Activated CD4-positive, alpha-beta T cell treated with anti-CD3 and anti-CD28 coated beads, Interleukin-2, amount 10 ng/mL, durations not matched to agents 24 days and 14 days (primary cell): Measurements from ENCODE around the gene FOLR1. TPM values are rescaled to one million over a fixed set of nuclear protein-coding genes. Genes with fewer than 3 reads are reported as not detected.

Experiments
- DNase-seq: peaks from one replicate; pipeline ENCODE4 v3.0.0; 2022
- H3K27ac Mint-ChIP-seq: one replicate; pipeline ENCODE4 v1.8.0; 2022; ENCODE audit warnings: mild to moderate bottlenecking, mixed read lengths
- H3K27me3 Mint-ChIP-seq: one replicate; pipeline ENCODE4 v1.8.0; 2022; ENCODE audit warnings: mixed read lengths
- H3K36me3 Mint-ChIP-seq: one replicate; pipeline ENCODE4 v1.8.0; 2022; ENCODE audit warnings: low read depth, mild to moderate bottlenecking, mixed read lengths
- H3K4me1 Mint-ChIP-seq: one replicate; pipeline ENCODE4 v1.8.0; 2021; ENCODE audit warnings: mixed read lengths
- H3K4me3 Mint-ChIP-seq: one replicate; pipeline ENCODE4 v1.8.0; 2022; ENCODE audit warnings: mild to moderate bottlenecking, moderate library complexity, mixed read lengths
- H3K9me3 Mint-ChIP-seq: one replicate; pipeline ENCODE4 v1.8.0; 2021; ENCODE audit warnings: mixed read lengths
- intact Hi-C: fragments of 100-400 bp; cut with micrococcal nuclease; formaldehyde crosslinking; loops from one replicate; pipeline ENCODE4 v1.15.1; 2023
- total RNA-seq: library from RNA; stranded (reverse); gene quantifications from 2 replicates; pipeline ENCODE4 v1.2.3, GENCODE V29; 2022

FOLR1 gene
- total RNA-seq, 1 donor from 2014 or later: not detected

DNA sequence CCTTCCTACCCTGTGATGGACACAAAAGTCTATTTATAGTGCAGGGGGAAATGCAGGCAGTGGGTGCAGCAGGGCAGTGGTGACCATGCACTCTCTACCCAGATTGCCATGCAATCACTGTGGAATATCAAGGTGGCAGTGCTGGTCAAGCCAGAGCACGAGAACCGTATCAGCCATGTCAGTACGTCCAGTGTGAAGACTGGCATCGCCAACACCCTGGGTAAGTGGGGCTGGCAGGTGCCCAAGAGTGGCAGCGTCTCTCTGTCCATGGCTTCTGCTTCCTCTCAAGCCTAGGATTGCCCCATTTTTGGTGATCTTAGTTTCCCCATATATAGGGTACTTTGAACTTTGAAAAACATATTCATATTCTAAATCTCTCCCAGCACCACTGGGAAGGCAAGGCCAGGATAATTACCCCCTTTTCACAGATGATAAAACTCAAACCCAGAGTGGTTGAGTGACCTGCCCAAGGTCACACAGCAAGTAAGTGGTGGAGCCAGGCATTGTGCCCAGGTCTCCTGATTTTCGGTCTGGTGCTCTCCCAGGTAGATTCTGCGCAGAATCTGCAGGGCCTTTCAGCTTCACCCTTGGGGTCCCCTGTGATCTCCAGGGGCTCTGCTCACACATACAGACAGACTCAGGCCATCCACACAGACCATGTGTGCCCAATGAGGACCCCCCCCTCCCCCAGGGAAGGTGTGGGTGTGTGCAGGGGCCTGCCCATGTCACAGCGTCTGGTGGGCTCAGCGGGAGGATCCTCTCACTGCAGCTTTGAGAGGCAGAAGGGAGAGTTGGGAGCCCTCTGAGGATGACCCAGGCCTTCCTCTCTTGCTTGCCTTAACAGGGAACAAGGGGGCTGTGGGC, 39.7 kb downstream of the FOLR1 start:
- Mint-ChIP-seq H3K9me3 (no peaks in the 10 kb centered on the region), H3K4me3 (no peak overlapping the region), H3K4me1 (no peaks in the 10 kb centered on the region), H3K27ac (no peak overlapping the region), H3K27me3 (no peaks in the 10 kb centered on the region), H3K36me3 (peaks cover 52% of the 10 kb centered on the region)
- intact Hi-C loops: no loop called here
- no peak for DNase-seq

DNA sequence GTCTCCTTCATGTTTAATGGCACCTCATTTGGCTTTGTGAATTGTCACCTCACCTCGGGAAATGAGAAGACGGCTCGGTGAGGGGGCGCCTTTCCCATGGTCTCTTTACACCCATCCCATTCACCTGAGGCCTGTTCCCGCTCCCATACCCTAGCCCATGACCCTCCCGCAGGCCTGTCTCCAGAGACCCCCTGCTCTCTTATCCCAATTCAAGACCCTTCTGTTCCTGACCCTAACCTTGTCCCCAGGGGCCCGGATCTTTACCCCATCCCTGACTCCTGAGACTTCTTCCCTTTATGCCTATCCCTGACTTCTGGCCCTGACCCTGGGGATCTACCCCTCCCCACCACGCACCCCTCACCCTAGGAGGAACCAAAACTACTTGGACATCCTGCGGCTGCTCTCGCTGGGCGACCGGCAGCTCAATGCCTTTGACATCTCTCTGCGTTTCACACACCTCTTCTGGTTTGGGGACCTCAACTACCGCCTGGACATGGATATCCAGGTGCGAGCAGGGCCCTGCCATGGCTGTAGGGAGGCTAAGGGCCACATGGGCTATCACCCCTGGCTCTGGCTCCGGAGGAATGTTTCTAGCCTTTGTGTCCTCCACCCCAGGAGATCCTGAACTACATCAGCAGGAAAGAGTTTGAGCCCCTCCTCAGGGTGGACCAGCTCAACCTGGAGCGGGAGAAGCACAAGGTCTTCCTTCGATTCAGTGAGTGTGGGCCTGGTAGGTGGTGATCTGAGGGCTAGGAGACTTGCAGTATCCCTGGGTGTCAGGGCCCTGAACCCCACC, 40.5 kb downstream of the FOLR1 start:
- no peak for DNase-seq
- Mint-ChIP-seq H3K36me3 (peaks cover 57% of the 10 kb centered on the region), H3K4me3 (no peak overlapping the region), H3K4me1 (no peaks in the 10 kb centered on the region), H3K9me3 (no peaks in the 10 kb centered on the region), H3K27ac (no peak overlapping the region), H3K27me3 (no peaks in the 10 kb centered on the region)
- intact Hi-C loops: no loop called here

DNA sequence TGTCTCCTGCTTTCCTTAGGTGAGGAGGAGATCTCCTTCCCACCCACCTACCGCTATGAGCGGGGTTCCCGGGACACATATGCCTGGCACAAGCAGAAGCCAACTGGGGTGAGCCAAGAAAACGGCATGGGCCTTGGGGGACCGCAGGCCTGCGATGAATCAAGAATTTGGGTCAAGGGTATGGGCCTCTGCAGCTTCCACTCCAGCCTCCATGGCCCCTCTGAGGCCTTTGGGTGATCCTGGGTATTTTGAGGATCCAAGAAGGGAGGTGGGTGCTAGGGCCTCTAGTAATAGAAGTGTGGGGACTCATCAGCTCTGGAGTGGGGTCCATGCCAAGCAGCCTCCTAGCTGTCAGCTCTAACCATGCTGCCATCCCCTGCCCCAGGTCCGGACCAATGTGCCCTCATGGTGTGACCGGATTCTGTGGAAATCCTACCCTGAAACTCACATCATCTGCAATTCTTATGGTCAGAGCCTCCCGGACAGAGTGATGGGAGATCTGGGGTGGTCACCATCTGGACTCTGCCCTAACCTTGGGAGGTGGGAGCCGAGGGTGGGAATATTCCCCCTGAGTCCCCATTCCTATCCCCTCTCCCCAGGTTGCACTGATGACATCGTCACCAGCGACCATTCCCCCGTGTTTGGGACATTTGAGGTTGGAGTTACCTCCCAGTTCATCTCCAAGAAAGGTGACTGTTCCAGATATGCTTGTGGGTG, 41.3 kb downstream of the FOLR1 start:
- intact Hi-C loops: no loop called here
- Mint-ChIP-seq H3K36me3 (peaks cover 58% of the 10 kb centered on the region), H3K4me1 (no peaks in the 10 kb centered on the region), H3K9me3 (no peaks in the 10 kb centered on the region), H3K27me3 (no peaks in the 10 kb centered on the region), H3K4me3 (no peak overlapping the region), H3K27ac (no peak overlapping the region)
- no peak for DNase-seq

DNA sequence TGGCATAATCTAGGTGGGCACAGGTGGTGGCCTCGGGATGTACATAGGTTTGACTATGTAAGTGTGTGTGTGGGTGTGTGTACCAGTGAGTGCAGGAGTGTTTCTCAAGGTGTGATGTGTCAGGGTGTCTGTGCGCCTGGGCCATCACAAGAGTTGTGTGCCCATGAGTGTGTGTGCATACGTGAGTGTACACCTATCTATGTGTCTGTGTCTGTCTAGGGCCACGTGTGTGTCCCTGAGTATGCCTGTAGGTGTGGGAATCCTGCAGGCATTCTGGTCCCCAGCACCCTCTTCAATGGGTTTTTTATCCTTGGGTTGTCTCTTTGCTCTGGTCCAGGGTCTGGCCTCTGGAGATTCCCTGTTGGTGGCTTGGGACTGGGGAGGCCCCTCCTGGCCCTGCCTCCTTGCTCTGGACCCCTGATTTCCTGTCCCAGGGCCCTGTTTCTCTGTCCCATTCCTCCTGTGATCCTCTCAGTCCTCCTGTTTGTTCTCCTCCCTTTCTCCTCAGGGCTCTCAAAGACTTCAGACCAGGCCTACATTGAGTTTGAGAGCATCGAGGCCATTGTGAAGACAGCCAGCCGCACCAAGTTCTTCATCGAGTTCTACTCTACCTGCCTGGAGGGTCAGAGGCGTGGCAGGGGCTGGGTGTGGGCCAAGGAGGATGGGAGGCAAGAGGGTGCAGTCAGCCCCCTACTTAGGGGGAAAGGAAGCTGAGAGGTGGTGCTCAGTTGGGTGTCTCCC, 42.0 kb downstream of the FOLR1 start:
- no peak overlapping the region for H3K27ac Mint-ChIP-seq
- H3K4me3 Mint-ChIP-seq: no peak overlapping the region
- no peak for DNase-seq
- H3K27me3 Mint-ChIP-seq: peaks cover 3% of the 10 kb centered on the region
- peaks cover 56% of the 10 kb centered on the region for H3K36me3 Mint-ChIP-seq
- no peaks in the 10 kb centered on the region for H3K9me3 Mint-ChIP-seq
- intact Hi-C loops: no loop called here
- H3K4me1 Mint-ChIP-seq: no peaks in the 10 kb centered on the region

DNA sequence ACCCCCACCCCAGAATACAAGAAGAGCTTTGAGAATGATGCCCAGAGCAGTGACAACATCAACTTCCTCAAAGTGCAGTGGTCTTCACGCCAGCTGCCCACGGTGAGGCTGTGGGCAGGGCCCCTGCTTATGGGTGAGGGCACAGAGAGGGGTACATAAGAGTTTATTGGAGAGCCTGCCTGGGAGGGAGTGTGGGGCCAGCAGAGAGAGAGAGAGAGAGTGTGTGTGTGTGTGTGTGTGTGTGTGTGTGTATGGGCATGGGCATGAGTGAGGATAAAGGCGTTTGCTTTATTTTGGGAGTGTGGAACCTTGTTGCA, 42.5 kb downstream of the FOLR1 start:
- Mint-ChIP-seq H3K9me3 (no peaks in the 10 kb centered on the region), H3K4me3 (no peak overlapping the region), H3K36me3 (peaks cover 54% of the 10 kb centered on the region), H3K27me3 (peaks cover 8% of the 10 kb centered on the region), H3K27ac (no peak overlapping the region), H3K4me1 (peaks cover 2% of the 10 kb centered on the region)
- intact Hi-C loops: no loop called here
- no peak for DNase-seq

DNA sequence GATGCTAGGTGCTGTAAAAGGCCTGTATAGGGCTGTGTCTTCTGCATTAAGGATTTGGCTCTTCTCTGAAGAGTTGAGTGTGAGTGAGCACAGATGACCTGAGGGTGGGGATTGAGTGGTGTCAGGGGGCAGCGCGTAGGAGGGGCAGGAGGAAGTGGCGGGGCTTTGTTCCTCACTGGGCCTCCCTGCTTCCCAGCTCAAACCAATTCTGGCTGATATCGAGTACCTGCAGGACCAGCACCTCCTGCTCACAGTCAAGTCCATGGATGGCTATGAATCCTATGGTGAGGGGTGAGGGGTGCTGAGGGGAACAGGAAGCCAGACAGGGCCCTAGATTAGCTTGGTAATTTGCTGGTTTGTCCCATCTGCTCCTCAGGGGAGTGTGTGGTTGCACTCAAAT, 43.0 kb downstream of the FOLR1 start:
- Mint-ChIP-seq H3K27me3 (peaks cover 9% of the 10 kb centered on the region), H3K4me1 (peaks cover 2% of the 10 kb centered on the region), H3K27ac (no peak overlapping the region), H3K36me3 (peaks cover 54% of the 10 kb centered on the region), H3K4me3 (no peak overlapping the region), H3K9me3 (no peaks in the 10 kb centered on the region)
- intact Hi-C loops: no loop called here
- no peak for DNase-seq

GRCh38 chr11:72235351-72236057, 43.6 kb downstream of the FOLR1 start:
- no peak for DNase-seq

GRCh38 chr11:72236083-72236697, 44.2 kb downstream of the FOLR1 start:
- peaks cover 20% of the 10 kb centered on the region for H3K27me3 Mint-ChIP-seq
- no peak overlapping the region for H3K4me3 Mint-ChIP-seq
- intact Hi-C loops: no loop called here
- H3K36me3 Mint-ChIP-seq: peaks cover 50% of the 10 kb centered on the region
- DNase-seq: no peak
- H3K4me1 Mint-ChIP-seq: peaks cover 7% of the 10 kb centered on the region
- H3K27ac Mint-ChIP-seq: no peak overlapping the region
- H3K9me3 Mint-ChIP-seq: no peaks in the 10 kb centered on the region

More at GRCh38 chr11:72235351-72236057, 43.6 kb downstream of the FOLR1 start:
- Mint-ChIP-seq H3K27ac (no peak overlapping the region), H3K9me3 (no peaks in the 10 kb centered on the region), H3K36me3 (peaks cover 53% of the 10 kb centered on the region), H3K27me3 (peaks cover 13% of the 10 kb centered on the region), H3K4me1 (peaks cover 4% of the 10 kb centered on the region), H3K4me3 (no peak overlapping the region)
- intact Hi-C loops: no loop called here

GRCh38 chr11:72236774-72237111, 44.8 kb downstream of the FOLR1 start:
- Mint-ChIP-seq H3K4me1 (peaks cover 7% of the 10 kb centered on the region), H3K36me3 (peaks cover 45% of the 10 kb centered on the region), H3K27me3 (peaks cover 25% of the 10 kb centered on the region), H3K27ac (no peak overlapping the region), H3K4me3 (no peak overlapping the region), H3K9me3 (no peaks in the 10 kb centered on the region)
- intact Hi-C loops: no loop called here
- no peak for DNase-seq

GRCh38 chr11:72237112-72237931, 45.4 kb downstream of the FOLR1 start:
- Mint-ChIP-seq H3K4me3 (no peak overlapping the region), H3K36me3 (peaks cover 46% of the 10 kb centered on the region), H3K9me3 (no peaks in the 10 kb centered on the region), H3K4me1 (peaks cover 10% of the 10 kb centered on the region), H3K27ac (no peak overlapping the region), H3K27me3 (peaks cover 31% of the 10 kb centered on the region)
- no peak for DNase-seq
- intact Hi-C loops: no loop called here

DNA sequence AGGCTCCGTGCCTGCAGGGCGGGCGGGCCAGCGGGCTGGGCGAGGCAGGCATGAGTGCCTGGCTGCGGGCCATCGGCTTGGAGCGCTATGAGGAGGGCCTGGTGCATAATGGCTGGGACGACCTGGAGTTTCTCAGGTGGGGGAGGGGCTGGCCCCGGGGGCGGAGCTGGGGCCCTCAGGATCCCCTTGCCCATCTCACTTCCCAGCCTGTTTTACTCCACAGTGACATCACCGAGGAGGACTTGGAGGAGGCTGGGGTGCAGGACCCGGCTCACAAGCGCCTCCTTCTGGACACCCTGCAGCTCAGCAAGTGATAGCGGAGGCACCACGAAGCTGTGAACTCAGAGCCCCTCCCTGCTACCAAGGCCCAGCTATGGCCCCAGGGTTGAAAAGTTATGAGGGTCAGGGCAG, 46.1 kb downstream of the FOLR1 start:
- Mint-ChIP-seq H3K9me3 (no peaks in the 10 kb centered on the region), H3K27ac (no peak overlapping the region)

More for the DNA sequence above, 46.1 kb downstream of the FOLR1 start:
- intact Hi-C loops: loop anchor here (2.0 kb wide), 1 partner anchor 13 kb away; the partner anchor contains the start of gene INPPL1
- peaks cover 42% of the 10 kb centered on the region for H3K36me3 Mint-ChIP-seq
- no peak overlapping the region for H3K4me3 Mint-ChIP-seq
- DNase-seq: peak; percentile 83
- peaks cover 37% of the 10 kb centered on the region for H3K27me3 Mint-ChIP-seq
- H3K4me1 Mint-ChIP-seq: peaks cover 10% of the 10 kb centered on the region
